GM21360 (cell line): ENCODE measurements around the gene DMRT2.

ENCODE experiments used
- ATAC-seq: cut with Tn5 transposase; IDR thresholded peaks from one replicate; pipeline ENCODE4 v1.9.1; 2021; ENCODE audit warnings: mild to moderate bottlenecking, moderate library complexity; ENCODE audit not compliant: unreplicated experiment

The DMRT2 gene

GRCh38 chr9:1046639-1047572 is 3.3 kb upstream of the DMRT2 start:
- ATAC-seq: no peak

- no peak for ATAC-seq
These were observed 2.4 kb upstream of the DMRT2 start for GRCh38 chr9:1047591-1048230.

GRCh38 chr9:1048231-1048619 is 1.9 kb upstream of the DMRT2 start:
- no peak for ATAC-seq

- ATAC-seq: no peak
These were observed 1.3 kb upstream of the DMRT2 start for GRCh38 chr9:1048811-1049210.

GRCh38 chr9:1049641-1050040 is 516 bp upstream of the DMRT2 start:
- ATAC-seq: no peak

- ATAC-seq: no peak
These were observed 1.0 kb downstream of the DMRT2 start for GRCh38 chr9:1051210-1051583.

- peak; percentile 49 for ATAC-seq
These were observed 1.6 kb downstream of the DMRT2 start for GRCh38 chr9:1051584-1052275.

GRCh38 chr9:1052365-1053281 is 2.5 kb downstream of the DMRT2 start:
- no peak for ATAC-seq

GRCh38 chr9:1053282-1053621 is 3.1 kb downstream of the DMRT2 start:
- no peak for ATAC-seq

- no peak for ATAC-seq
These were observed 3.8 kb downstream of the DMRT2 start for GRCh38 chr9:1053986-1054425.

GRCh38 chr9:1055166-1055565 is 5.0 kb downstream of the DMRT2 start:
- no peak for ATAC-seq

- no peak for ATAC-seq
These were observed 7.8 kb downstream of the DMRT2 start for GRCh38 chr9:1057910-1058309.

- no peak for ATAC-seq
These were observed 8.8 kb downstream of the DMRT2 start for GRCh38 chr9:1058826-1059487.

- ATAC-seq: no peak
These were observed 15.0 kb downstream of the DMRT2 start for GRCh38 chr9:1065130-1065529.

GRCh38 chr9:1070692-1071091 is 20.5 kb downstream of the DMRT2 start:
- ATAC-seq: no peak

- no peak for ATAC-seq
These were observed 21.6 kb downstream of the DMRT2 start for GRCh38 chr9:1071730-1072129.

- no peak for ATAC-seq
These were observed 23.3 kb downstream of the DMRT2 start for GRCh38 chr9:1073497-1073896.

GRCh38 chr9:1077616-1078015 is 27.5 kb downstream of the DMRT2 start:
- ATAC-seq: no peak

GRCh38 chr9:1083325-1083913 is 33.3 kb downstream of the DMRT2 start:
- ATAC-seq: no peak

- no peak for ATAC-seq
These were observed 34.9 kb downstream of the DMRT2 start for GRCh38 chr9:1085086-1085485.
